GM06990 (cell line): ENCODE data around the gene NTF4.
A peak's percentile ranks its signal among the peaks of the same experiment; 100 is the strongest.

Source experiments
- DNase-seq: peaks from one replicate; pipeline ENCODE4 v3.0.0-alpha.2; 2011; ENCODE audit not compliant: insufficient read length; ENCODE audit errors: extremely low read depth
- H3K27me3 ChIP-seq: replicated peaks from 2 replicates; pipeline ENCODE4 v1.6.0; 2011; ENCODE audit warnings: low read length; ENCODE audit not compliant: control insufficient read depth, insufficient read depth
- H3K36me3 ChIP-seq: 2 replicates; pipeline ENCODE4 v1.5.1; 2011; ENCODE audit warnings: low read length; ENCODE audit not compliant: control insufficient read depth, insufficient read depth
- H3K4me3 ChIP-seq: replicated peaks from 2 replicates; pipeline ENCODE4 v1.5.1; 2011; ENCODE audit warnings: low read depth, mild to moderate bottlenecking, control low read depth, low read length
- TF ChIP-seq, protein P1 (sequence below): IDR thresholded peaks from 2 replicates; pipeline ENCODE4 v1.5.1; 2011; ENCODE audit warnings: low read length, control low read depth, mild to moderate bottlenecking, inconsistent platforms; ENCODE audit not compliant: insufficient read depth, poor library complexity, severe bottlenecking

NTF4 gene

DNA sequence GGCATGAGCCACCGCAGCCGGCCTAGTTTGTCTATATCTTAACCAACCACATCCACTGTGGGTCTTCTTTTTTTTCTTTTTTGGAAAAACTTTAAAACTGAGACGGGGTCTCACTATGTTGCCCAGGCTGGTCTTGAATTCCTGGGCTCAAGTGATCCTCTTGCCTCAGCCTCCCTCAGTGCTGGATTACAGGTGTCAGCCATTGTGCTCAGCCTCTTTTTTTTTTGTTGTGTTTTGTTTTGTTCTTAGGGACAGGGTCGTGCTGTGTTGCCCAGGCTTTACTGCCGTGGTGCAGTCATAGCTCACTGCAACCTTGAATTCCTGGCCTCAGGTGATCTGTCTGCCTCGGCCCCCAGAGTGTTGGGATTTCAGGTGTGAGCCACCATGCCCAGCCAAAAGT is 28.1 kb upstream of the NTF4 start:
- no peak for DNase-seq
- TF ChIP-seq, protein P1, sequence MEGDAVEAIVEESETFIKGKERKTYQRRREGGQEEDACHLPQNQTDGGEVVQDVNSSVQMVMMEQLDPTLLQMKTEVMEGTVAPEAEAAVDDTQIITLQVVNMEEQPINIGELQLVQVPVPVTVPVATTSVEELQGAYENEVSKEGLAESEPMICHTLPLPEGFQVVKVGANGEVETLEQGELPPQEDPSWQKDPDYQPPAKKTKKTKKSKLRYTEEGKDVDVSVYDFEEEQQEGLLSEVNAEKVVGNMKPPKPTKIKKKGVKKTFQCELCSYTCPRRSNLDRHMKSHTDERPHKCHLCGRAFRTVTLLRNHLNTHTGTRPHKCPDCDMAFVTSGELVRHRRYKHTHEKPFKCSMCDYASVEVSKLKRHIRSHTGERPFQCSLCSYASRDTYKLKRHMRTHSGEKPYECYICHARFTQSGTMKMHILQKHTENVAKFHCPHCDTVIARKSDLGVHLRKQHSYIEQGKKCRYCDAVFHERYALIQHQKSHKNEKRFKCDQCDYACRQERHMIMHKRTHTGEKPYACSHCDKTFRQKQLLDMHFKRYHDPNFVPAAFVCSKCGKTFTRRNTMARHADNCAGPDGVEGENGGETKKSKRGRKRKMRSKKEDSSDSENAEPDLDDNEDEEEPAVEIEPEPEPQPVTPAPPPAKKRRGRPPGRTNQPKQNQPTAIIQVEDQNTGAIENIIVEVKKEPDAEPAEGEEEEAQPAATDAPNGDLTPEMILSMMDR, result no peak
- peaks cover 26% of the 10 kb centered on the region for H3K36me3 ChIP-seq
- H3K27me3 ChIP-seq, result no peaks in the 10 kb centered on the region
- no peak overlapping the region for H3K4me3 ChIP-seq

DNA sequence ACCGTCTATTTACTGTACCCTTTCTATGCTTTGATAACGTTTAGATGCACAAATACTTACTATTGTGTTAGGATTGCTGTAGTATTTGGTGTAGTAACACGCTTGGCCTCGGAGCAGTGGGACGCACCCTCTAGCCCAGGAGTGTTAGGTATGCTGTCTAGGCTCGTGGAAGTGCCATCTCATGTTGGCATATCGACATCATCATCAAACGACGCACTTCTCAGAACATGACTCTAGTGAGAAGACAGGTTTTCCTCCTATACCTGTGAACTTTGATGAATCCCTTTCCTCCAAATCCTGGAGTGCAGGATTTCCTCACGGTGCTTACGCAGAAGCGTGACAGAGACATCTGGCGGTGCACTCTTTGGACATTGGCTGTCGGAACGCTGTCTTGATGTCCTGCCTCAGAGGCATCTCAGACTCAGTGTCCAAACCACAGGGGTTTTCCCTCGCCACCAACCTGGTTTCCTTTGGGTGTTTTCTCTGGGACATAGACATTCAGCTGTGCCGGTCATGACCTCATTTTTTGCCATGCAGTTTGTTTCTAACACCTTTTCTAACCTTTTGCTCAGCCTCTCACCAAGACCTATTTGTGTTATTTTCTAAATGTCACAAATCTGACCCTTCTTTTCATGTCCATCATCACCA is 26.9 kb upstream of the NTF4 start:
- DNase-seq, result no peak
- Histone ChIP-seq H3K36me3 (peaks cover 29% of the 10 kb centered on the region), H3K4me3 (no peak overlapping the region), H3K27me3 (no peaks in the 10 kb centered on the region)
- TF ChIP-seq, protein P1, result no peak

DNA sequence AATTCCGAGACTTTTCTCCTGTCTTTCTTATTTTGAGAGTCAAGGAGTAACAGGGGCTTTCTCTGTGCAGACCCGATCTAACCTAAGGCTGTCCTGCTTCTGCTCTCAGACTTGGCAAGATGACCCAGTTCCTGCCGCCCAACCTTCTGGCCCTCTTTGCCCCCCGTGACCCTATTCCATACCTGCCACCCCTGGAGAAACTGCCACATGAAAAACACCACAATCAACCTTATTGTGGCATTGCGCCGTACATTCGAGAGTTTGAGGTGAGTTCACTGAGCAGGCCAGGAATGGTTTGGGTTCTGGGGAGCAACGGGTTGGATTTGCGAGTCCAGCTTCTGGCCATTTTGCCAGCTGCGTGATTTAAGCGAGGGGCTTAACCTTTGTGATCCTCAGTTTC is 21.7 kb upstream of the NTF4 start:
- DNase-seq, result no peak
- TF ChIP-seq, protein P1, result no peak
- Histone ChIP-seq H3K27me3 (no peaks in the 10 kb centered on the region), H3K36me3 (peaks cover 17% of the 10 kb centered on the region), H3K4me3 (peak overlapping the region; percentile 97)

DNA sequence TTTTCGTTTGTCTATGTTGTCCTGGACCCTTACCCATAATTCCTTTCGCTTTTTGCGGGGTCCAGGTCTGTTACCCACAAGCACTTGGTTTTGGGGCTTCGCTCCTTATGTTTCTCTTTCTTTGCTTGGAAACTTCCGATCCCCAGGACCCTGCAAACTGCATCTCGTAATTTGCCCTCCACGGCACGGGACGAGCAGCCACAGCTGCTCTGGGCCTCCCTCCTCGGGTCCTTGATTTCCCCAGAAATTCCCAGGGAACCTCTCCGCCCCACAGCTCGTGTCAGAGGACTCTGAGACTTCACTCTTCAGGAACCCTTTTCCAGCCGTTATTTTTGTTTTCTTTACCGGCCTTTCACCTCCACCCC is 21.2 kb upstream of the NTF4 start:
- TF ChIP-seq, protein P1, result no peak
- no peak for DNase-seq
- Histone ChIP-seq H3K27me3 (no peaks in the 10 kb centered on the region), H3K36me3 (peaks cover 16% of the 10 kb centered on the region), H3K4me3 (peak overlapping the region; percentile 97)

DNA sequence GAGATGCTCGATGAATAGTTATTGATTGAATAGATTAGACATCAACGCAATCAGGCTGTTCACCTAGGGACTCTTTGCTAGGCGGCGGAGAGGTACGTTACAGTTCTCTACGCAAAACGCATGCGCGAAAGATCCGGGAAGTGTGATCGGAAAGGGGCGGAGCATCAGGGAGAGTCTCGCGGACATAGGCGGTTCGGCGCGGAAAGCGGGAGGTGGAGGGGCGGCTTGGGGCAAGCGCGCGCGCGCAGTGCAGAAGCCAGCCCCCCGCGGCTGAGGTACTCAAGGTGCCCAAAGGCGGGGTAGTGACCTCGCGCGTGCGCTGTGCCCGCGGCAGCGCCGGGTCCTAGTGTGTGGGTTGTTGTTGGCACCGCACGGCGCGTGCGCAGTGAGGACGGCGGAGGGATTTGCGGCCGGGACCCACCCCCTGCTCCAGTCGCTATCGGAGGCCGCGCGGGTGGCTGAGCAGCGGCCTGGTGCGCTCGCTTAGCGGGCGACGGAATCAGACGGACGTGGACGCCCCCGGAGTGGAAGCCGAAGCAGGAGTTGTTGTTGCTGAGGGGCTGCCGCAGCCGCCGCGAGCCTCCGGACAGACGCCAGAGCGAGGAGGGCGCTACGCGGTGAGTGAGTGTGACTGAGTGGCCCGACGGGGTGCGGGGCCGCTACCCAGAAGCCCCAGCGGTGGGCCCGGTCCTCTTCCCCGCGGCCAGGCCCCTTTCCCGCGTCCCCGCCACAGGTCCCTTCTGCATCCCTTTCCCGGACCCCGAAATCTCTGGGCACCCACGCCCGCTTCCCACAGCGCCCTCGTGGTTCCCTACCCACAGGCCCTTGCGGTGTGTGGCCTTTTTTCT is 20.6 kb upstream of the NTF4 start, which contains the start of gene SNRNP70:
SNRNP70 (plus strand) TSS at position 432 of the 848 bp plus-strand sequence. CDS start 964 bp downstream, outside the sequence.
- TF ChIP-seq, protein P1, result no peak
- peaks cover 10% of the 10 kb centered on the region for H3K36me3 ChIP-seq
- peak within 1 kb of the TSS; percentile 97 for H3K4me3 ChIP-seq
- H3K27me3 ChIP-seq, result no peaks in the 10 kb centered on the region
- DNase-seq, result peak; percentile 100
